HPDE6-E6E7 (cell line): ENCODE measurements around the gene SMARCAD1.

ENCODE experiments used
- DNase-seq: peaks from one replicate; pipeline ENCODE4 v3.0.0; 2011; ENCODE audit warnings: missing footprints; ENCODE audit errors: extremely low spot score

The SMARCAD1 gene, protein sequence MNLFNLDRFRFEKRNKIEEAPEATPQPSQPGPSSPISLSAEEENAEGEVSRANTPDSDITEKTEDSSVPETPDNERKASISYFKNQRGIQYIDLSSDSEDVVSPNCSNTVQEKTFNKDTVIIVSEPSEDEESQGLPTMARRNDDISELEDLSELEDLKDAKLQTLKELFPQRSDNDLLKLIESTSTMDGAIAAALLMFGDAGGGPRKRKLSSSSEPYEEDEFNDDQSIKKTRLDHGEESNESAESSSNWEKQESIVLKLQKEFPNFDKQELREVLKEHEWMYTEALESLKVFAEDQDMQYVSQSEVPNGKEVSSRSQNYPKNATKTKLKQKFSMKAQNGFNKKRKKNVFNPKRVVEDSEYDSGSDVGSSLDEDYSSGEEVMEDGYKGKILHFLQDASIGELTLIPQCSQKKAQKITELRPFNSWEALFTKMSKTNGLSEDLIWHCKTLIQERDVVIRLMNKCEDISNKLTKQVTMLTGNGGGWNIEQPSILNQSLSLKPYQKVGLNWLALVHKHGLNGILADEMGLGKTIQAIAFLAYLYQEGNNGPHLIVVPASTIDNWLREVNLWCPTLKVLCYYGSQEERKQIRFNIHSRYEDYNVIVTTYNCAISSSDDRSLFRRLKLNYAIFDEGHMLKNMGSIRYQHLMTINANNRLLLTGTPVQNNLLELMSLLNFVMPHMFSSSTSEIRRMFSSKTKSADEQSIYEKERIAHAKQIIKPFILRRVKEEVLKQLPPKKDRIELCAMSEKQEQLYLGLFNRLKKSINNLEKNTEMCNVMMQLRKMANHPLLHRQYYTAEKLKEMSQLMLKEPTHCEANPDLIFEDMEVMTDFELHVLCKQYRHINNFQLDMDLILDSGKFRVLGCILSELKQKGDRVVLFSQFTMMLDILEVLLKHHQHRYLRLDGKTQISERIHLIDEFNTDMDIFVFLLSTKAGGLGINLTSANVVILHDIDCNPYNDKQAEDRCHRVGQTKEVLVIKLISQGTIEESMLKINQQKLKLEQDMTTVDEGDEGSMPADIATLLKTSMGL

DNA sequence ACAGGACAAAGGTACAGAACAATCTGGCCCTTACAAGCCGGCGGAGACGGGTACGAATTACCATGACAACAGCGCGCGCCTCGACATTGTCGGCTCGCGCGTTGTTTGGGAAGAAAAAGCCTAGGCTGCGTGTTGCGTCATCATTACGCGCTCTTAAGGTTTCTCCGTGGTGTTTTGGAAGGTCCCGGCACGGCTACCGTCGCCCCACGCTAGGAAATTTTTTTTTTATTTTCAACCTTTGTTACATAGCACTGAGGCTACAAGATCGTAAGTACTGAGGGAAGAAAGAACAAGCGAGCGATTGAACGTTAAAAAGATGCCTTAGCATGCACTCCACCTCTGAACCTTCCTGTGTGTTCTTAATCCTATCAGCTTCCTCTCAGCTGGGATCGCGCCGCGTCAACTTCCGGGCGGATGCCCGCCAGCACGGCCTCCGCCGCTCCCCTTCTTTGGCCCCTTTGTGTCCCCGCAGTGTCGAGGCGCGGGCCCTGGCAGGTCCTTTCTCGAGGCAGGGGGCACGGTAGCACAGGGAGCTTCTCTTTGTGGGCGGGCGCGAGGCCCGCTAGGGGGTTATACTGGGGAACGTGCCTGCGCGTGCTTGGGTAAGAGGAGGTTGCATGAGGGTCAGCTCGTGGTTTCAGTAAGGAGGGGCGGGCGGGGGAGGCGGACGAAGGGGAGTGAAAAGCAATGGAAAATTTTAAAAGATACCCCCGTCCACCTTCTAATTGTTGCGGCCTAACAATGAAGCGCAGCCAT, at the start of gene SMARCAD1:
TSS of gene SMARCAD1 (plus strand) at position 397 of the 756 bp plus-strand sequence. CDS start 530 bp downstream, outside the sequence.
- peak; percentile 75 for DNase-seq

DNA sequence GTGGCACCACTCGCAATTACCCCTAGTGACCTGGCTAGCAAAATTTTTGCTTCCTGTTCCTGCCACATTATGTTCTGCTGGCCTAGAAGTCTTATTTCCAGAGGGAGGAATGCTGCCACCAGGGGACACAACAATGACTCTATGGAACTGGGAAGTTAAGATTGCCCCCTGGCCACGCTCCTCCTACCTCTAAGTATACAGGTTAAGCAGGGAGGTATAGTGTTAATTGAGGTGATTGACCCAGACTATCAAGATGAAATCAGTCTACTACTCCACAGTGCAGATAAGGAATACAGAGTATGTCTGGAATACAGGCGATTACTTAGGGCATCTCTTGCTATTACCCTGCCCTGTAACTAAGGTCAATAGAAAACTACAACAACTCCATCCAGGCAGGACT, 48.8 kb upstream of the SMARCAD1 start:
- no peak for DNase-seq

DNA sequence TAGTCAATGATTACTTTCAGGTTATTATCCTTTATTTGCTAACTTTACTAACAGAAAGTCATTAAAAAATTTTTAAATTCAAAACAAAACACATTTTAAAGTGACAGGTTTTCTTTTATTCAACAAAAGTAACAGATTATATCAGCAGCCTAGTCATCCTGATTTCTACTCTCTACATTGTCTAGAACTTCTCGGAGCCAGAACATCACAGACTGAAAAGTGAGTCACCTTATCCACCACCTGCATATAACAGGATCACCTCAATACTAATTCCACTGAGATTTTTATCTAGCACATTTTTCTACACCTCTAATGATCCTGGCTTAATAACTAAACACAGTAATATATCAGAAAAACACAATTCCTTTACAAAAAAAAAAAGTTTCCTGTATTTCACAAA, 47.9 kb upstream of the SMARCAD1 start:
- no peak for DNase-seq

DNA sequence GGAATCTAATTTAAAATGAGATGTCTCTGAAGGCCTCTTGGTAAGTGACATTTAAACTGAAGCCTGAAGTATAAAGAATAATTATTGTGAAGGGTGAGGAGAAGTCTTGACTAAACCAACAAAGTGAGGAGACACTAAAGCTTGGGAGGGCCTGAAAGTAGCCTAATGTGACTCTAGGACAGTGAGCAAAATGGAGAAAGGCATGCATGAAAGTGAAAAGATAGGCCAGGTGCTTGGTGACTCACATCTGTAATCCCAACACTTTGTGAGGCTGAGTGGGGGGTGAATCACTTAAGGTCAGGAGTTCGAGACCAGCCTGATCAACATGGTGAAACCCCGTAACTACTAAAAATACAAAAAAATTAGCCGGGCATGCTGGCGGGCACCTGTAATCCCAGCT, 46.9 kb upstream of the SMARCAD1 start:
- no peak for DNase-seq

DNA sequence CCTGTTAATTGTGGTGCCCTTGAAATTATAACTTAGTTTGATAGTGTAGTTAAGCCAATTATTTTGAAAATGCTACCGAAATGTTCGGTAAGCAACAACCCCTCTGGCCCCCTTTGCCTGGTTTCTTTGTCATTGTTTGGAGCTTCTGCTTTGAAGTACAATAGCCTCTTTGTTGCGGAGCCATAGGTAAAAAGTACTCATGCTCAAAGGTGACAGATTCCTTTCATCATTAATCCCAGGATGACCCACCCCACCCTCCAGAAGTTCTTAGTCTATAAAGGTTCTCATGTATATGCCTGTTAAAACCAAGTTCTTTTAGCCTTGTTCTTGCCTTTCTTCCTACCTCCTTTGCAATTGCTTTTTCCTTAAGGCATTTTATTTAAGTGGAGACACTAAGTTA, 42.4 kb upstream of the SMARCAD1 start:
- no peak for DNase-seq

DNA sequence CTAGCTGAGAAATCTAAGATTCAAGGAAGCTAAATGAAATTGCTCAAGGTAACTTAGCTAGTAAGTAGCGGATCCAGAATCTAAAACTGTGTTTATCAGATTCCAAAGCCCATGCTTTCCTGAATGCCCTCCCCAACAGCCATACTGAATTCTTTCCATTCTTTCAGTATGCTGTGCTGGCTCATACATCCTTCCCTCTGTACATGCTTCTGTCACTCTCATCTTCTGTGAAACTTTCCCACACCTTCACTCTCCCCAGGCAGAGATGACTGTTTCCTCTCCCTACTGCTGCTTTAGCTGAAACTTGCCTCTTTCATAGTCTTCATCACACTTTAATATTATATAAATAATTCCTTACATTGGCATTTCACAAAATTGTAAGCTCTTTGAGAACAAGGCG, 39.3 kb upstream of the SMARCAD1 start:
- DNase-seq = no peak

DNA sequence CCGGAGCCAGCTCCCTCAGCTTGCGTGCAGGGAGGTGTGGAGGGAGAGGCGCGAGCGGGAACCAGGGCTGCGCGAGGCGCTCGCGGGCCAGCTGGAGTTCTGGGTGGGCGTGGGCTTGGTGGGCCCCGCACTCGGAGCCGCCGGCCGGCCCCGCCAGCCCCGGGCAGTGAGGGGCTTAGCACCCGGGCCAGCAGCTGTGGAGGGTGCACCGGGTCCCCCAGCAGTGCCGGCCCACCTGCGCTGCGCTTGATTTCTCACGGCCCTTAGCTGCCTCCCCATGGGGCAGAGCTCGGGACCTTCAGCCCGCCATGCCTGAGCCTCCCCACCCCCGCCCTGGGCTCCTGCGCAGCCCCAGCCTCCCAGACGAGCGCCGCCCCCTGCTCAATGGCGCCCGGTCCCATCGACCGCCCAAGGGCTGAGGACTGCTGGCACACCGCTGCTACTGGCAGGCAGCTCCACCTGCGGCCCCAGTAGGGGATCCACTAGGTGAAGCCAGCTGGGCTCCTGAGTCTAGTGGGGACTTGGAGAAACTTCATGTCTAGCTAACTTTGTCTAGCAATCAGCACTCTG, 37.8 kb upstream of the SMARCAD1 start:
- no peak for DNase-seq

DNA sequence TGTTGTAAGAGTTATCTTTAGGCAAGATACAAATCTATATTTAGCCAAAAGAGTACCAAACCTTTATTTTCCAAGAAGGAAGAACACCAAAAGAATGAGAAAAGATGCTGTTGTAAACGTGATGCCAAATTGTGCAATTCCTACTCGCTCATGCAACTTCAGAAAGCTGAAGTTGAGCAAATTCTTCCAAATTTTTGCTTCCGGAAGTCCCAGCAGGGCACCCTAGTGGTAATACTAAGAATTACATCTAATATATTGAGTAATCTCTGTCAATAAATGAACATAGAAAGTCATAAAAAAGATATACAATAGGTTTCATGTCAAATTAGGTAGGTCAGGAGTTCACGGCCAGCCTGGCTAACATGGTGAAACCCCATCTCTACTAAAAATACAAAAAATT, 36.0 kb upstream of the SMARCAD1 start:
- DNase-seq = no peak

DNA sequence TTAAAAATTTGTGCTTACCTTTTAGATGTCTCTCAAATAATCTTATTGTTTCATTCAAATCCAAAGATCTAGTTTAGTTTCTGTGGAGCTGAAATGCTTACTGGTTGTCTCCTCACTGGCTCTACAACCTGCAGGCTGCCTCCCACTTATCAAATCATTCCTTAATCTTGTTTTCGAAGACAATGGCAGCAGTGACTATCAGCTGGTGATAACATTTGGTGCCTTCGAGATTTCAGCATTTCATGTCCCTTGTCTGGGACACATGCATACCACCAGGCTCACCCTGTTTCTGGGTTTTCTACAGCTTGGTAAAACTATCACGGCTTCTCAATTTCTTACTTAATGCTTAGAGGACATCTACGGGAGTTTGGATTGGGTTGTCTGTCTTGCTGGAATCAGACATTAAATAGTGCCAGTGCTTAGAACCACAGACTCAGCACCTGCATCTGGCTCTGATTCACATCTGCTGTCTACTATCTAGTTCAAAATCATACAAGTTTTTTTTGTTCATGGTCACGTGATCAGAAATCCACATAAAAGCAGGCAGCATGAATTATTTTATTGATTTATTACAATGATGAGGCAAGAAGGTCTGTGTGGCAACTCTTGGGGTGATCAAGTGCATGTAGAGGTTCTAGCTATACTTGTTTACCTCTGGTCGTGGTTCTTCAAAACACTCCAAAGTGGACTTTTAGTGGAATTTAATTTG, 32.0 kb upstream of the SMARCAD1 start:
- no peak for DNase-seq

DNA sequence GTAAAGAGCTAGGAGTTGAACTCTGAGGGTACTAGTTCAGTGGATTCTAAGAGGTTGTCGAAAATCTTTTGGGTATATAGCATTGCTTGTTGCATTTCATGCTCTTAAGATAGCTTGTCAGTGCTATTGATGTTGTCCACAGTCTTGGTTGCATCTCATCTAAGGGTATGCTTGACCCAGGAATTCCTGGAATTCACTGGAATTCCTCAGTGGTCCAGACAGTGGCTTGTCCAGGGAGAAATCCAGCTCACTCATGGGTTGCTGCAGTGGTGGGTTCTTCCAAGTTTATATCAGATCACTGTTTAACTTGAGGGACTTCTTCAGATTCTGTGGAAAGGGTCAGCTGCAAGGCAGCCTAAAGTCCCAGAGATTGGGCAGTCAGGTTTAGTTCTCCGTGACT, 29.8 kb upstream of the SMARCAD1 start:
- no peak for DNase-seq

DNA sequence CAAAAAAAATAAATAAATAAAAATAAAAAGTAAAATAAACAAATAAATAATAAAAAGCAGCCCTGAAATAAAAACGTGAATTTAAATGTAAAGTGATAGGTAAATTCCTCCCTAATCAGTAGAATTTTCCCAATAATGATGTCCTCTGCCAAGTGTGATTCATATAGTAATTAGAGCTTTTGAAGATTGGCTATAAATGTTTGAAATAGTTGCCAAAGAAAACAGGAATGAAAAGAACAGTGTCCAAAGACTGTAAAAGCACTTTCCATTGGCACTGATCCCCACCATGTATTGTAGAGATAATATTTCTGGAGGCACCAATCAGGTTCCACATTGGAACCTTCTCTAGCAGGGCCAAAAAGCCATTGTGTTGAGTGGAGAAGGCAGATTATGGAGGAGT, 25.9 kb upstream of the SMARCAD1 start:
- DNase-seq = no peak

DNA sequence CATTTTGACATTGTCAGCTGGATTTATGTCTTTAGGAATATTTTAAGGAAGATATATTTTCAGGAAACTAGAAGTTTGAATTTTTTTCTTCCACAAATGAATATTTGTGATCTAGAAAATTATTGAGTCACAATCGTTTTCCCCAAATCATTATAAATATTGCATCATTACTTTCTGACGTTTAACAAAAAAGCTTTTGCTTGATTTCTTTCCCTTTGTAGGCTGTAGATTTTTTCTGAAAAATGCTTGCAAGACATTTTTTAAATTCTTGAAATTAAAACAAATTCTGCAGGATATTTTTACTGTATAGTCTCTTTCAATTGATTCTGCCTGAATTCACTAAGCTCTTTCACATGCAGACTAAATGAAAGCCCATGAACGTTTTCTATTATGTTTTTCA, 4.9 kb upstream of the SMARCAD1 start:
- DNase-seq = no peak

DNA sequence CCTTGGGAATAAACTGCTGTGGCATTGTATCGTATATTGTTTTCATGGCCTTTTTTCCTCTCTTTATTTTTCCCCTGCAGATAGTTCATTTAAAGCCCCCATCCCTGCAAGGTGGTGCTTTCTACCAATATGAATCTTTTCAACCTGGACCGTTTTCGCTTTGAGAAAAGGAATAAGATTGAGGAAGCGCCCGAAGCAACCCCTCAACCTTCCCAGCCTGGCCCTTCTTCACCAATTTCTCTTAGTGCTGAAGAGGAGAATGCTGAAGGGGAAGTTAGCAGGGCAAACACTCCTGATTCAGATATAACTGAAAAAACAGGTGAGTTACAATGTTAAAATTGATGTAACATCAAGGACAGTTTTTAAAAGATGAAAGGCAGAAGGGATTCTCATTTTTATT, 601 bp downstream of the SMARCAD1 start:
- no peak for DNase-seq

DNA sequence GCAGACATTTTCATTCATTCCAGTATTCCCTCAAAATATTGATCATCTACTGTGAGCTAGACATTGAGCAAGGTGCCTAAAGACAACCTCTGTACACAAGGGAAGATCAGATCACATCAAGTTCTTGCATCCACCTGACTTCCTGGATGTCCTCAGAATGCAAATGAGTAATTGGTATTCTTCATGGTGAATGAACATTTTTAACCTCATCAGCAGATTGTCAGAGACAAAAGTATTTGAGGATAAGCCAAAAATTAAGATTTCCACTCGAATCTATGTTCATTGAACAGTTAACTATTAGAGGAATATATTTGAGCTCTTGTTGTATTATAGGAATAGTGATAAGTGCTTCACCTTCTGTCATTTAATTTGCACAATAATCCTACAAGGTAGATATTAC, 1.3 kb downstream of the SMARCAD1 start:
- DNase-seq = no peak

DNA sequence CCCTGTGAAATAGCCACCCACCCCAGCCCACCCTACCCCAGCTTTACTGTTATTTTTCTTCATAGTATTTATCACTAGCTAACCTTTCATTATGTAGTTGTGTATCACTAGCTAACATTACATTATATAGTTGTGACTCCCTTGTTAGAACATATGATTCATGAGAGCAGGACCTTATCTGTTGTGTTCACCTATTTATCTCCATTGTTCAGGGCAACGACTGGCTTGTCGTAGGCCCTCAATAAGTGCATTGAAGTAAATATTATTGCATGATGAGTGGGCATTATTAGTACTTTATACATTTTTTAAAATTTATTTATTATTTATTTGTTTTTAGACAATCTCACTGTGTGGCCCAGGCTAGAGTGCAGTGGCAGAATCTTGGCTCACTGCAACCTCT, 4.2 kb downstream of the SMARCAD1 start:
- DNase-seq = no peak

DNA sequence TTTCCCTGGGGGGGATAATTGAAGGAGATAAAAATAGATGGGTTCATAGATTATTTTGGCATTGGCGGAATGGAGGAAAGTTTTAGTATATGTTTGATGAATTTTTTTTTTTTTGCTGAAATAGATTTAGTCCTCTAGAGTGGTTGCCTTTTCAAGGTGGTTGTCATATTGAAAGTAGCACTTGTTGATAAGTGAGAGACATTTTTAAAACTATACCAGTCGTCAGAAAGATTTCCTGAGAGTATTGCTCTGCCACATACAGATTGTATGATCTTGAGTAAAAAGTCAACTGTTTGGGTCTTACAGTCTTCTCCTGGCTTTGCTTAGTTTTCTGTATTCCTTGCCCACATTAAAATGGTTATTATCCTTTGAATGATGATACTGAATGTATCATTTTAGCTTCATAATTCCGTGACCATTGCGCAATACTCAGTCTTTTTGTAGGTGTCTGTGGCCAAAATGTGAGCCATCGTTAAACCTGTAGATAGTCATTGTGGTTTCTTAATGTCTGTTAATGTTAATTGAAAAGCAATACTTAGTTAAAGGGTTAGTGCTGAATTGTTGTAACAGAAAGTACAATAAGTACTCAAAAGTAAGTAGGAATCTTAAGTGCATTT, 7.1 kb downstream of the SMARCAD1 start:
- DNase-seq = no peak

DNA sequence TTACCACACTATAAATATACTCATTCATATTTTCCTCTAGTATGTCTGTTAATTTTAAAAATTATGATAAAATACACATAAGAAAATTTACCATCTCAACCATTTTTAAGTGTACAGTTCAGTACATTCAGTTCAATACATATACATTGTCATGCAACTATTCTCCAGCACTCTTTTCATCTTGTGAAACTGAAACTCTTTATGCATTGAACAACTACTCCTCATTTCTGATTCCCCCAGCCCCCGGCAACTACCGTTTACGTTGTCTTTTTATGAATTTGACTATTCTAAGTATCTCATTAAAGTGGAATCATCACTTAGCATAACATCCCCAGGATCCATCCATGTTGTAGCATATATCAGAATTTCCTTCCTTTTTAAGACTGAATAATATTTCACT, 8.7 kb downstream of the SMARCAD1 start:
- no peak for DNase-seq

DNA sequence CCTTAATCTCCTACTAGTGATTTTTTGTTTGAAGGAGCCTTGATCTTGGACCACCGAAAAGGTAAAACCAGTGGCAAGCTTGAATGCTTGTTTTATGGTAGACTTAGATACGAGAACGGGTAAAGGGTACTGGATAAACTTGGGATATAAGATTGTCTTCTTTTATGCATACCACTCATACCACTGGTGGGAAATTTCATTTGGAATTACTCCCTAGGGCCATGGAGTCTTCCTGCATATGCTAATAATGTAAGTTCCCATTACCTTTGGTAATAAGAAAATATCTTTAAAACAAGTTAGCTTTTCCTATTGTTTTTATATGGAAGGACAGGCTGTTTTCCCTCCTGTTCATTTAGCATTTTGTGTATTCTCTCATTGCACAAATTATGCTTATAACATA, 11.7 kb downstream of the SMARCAD1 start:
- DNase-seq = no peak

DNA sequence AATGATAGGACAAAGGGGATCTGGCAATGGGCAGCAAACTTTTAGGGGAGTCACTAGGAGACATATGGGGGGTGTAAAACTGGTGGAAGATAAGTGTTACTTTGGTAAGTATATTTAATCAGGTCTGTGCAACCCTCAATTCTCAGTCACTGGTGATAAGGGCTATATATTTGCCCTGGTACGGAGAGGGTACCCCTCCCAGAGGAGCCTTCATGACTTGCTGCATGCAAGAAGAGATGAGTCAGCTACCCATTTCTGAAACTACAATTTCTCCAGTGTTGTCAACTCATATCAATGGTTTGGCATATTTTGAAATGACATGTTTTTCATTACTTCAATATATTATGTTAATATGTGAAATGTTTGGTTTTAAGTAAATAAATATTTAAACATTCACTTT, 14.3 kb downstream of the SMARCAD1 start:
- no peak for DNase-seq

DNA sequence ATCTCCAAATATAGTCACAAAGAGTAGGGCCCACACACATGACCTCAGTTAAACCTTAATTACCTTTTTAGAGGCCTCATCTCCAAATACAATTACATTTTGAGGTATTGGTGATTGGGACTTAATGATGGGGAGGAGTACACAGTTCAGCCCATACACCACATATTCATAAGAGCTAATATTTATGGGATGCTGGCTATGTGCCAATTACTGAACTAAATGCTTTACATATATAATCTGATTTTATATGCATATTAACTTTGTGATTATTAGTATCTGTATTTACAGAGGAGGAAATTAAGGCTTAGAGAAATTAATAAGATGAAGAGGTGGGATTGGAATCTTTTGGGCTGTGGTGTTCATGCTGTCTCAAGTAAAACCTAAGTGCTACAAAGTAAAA, 17.8 kb downstream of the SMARCAD1 start:
- DNase-seq = no peak

DNA sequence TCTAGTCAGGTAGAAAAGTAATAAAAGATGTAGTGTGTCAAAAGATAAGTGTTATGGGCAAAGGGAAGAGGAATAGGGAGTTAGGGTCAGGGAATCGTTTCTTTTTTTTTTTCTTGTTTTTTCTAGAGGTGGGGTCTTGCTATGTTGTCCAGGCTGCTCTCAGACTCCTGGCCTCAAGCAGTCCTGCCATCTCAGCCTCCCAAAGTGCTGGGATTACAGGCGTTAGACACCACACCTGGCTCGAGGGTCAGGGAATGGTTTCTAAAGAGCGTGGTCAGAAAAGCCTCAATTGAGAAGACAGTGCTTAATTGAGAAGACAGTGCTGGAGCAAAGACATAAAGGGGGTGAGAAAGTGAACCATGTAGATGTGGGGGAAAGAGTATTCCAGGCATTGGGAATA, 19.1 kb downstream of the SMARCAD1 start:
- no peak for DNase-seq
